PC-3 (cell line): Measurements from ENCODE around the gene AKNA.

Source experiments
- CTCF ChIP-seq: fragments of 300-600 bp; sonication (generic); conservative IDR thresholded peaks from 2 replicates; pipeline ENCODE4 v1.5.1; 2017; ENCODE audit warnings: antibody characterized with exemption, low read depth, mild to moderate bottlenecking, low read length
- EZH2 ChIP-seq: fragments of 300-600 bp; sonication (generic); IDR thresholded peaks from one replicate; pipeline ENCODE4 v1.6.1; 2017; ENCODE audit warnings: antibody characterized with exemption, mild to moderate bottlenecking, low read length; ENCODE audit not compliant: unreplicated experiment
- EZH2phosphoT487 ChIP-seq: fragments of 300-600 bp; sonication (generic); IDR thresholded peaks from 2 replicates; pipeline ENCODE4 v1.6.1; 2018; ENCODE audit warnings: mild to moderate bottlenecking, antibody characterized with exemption, low read length, borderline replicate concordance

- TF ChIP-seq CTCF (0 out of 2 replicates have a peak, but pooled peaks have one; percentile 11), EZH2phosphoT487 (no peak), EZH2 (no peak)
Measured at GRCh38 chr9:114385397-114386181, 2.2 kb downstream of the AKNA start.
